ENCODE data around the gene RRP15.
"Not testable (repeated sequence)": the region's sequence is repeated elsewhere in the genome, so short reads cannot be mapped to it uniquely, and the experiment has no call there.

Gene RRP15

GRCh38 chr1:218297461-218297860 is 12.4 kb downstream of the RRP15 start:
- no peak for DNase-seq (ENCODE audit: low read depth)

DNA sequence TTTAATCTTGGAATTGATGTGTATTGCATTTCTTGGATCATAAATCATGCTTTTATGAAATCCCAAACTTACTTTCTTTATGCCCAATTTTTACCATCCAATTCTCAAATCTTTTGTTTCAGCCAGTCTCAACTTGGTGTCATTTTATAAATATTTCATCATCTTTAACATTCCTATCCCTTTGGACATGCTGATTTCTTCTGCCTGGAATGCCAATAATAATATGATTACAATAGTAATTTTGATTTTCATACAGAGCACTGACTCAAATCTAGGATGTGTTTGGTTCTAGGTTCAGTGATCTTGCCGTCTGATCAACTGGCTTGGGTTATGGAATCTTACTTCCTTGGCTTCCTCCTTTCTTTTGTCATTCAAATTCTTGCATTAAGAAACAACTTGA is 12.8 kb downstream of the RRP15 start:
- no peak for DNase-seq (ENCODE audit: low read depth)

GRCh38 chr1:218298398-218298797 is 13.3 kb downstream of the RRP15 start:
- no peak for DNase-seq (ENCODE audit: low read depth)

GRCh38 chr1:218299416-218299815 is 14.3 kb downstream of the RRP15 start:
- no peak for DNase-seq (ENCODE audit: low read depth)

DNA sequence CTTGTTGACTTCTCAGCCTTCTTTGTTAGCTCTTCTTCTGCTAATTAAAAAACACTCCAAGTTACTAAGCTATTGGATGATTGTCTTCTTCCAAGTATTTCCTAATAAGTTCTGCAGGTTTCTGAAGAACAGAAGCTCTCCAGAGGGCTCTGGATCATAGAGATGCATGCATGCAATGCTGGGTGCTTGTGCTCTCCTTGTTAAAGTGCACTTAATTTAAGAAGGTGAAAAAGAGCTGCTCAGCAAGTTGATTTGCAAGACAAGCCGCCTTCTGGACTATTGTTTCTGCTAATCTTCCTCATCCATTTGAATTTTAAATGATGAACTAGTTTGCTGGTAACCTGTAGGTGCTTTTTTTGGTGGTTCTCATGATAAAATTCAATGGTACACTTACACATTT is 16.1 kb downstream of the RRP15 start:
- DNase-seq (ENCODE audit: low read depth): no peak

- DNase-seq (ENCODE audit: low read depth): no peak
Observed at GRCh38 chr1:218302155-218302554, 17.1 kb downstream of the RRP15 start.

DNA sequence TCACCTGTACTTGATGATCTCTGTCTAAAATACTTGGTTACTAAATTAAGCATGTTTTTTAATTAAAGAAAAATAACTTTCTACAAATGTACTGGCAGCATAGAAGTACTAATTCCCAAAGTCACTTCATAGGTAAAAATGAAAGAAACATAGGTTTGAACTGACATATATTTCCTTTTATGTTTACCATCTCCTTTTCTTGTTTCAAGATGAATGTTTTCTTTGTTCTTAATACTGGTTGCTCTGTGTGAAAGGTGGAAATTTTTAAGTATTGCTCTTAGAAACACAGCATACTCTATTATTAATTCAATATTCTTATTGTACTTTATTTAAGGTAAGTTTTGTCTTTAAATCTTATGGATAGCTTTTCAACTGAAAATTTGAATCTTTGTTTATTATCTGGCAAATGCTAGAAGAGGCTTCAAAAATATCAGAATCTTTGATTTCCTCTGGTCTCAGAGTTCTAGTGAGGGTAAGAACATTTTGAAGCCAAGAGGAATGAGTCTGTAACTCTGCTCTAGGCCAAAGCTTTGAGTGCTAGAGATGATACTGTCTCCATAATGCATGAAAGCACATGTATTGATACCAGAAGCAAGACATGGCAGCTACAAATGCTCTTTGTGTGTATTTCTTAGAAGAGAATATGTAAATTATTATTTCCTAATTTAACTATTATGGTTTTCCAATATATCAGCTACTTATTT is 18.2 kb downstream of the RRP15 start:
- DNase-seq (ENCODE audit: low read depth): no peak

- DNase-seq (ENCODE audit: low read depth): no peak
Observed at GRCh38 chr1:218304281-218305039, 19.4 kb downstream of the RRP15 start.

DNA sequence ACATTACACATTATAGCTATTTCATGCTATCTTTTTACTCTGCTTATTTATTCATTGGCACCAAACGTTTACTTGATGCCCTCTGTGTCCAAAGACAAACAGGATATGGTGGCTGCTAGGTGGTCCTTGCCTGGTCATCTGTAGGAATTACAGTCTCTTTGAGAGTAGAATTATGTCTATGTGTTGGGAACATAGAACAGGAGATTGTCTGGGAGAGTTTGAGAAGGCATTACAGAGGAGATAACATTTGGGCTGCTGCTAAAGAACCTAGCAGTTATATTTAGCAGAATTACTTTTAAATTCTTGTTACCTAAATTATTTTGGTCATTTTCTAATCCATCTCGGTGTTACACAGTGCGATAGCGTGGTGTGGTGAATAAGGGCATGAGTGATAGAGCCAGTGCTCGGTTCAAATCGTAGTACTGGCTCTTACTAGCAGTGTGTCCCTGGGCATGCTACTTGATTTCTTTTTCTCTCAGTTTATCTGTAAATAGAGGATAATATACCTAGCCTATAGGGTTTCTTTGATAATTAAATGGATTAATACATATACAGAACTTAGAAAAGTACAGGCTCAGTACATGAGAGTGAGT is 20.5 kb downstream of the RRP15 start:
- DNase-seq (ENCODE audit: low read depth): no peak

GRCh38 chr1:218312509-218312908 is 27.4 kb downstream of the RRP15 start:
- no peak for DNase-seq (ENCODE audit: low read depth)

DNA sequence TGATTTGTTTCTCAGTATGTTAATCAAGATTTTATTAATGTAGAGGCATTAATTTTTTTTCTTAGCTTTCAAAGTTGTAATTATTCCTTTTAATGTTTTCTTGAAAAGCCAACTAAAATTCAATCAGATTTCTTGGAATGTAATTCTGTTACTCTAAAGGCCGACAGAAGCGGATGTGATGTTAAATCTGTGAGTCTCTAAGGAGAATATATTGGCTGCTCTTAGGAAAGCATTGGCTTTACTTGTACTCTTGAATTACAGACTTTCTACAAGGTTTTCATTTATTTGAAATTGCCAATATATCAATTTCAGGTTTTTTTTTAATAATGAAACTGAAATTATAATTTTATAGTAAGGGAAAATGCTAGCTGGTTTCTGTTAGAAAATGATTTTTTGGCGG is 29.2 kb downstream of the RRP15 start:
- no peak for DNase-seq (ENCODE audit: low read depth)

GRCh38 chr1:218315638-218316037 is 30.5 kb downstream of the RRP15 start:
- no peak for DNase-seq (ENCODE audit: low read depth)

GRCh38 chr1:218317061-218317460 is 32.0 kb downstream of the RRP15 start:
- DNase-seq (ENCODE audit: low read depth): no peak

DNA sequence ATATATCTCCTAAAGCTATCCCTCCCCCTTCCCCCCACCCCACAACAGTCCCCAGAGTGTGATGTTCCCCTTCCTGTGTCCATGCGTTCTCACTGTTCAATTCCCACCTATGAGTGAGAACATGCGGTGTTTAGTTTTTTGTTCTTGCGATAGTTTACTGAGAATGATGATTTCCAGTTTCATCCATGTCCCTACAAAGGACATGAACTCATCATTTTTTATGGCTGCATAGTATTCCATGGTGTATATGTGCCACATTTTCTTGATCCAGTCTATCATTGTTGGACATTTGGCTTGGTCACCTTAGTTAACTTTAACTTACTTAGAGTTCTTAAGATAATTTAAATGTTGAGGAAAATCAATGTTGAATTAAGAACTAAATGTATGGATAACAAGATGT is 35.1 kb downstream of the RRP15 start:
- not testable (repeated sequence) for DNase-seq (ENCODE audit: low read depth)

- no peak for DNase-seq (ENCODE audit: low read depth)
Observed at GRCh38 chr1:218322762-218323161, 37.7 kb downstream of the RRP15 start.

GRCh38 chr1:218323568-218324225 is 38.6 kb downstream of the RRP15 start:
- DNase-seq (ENCODE audit: low read depth): no peak

DNA sequence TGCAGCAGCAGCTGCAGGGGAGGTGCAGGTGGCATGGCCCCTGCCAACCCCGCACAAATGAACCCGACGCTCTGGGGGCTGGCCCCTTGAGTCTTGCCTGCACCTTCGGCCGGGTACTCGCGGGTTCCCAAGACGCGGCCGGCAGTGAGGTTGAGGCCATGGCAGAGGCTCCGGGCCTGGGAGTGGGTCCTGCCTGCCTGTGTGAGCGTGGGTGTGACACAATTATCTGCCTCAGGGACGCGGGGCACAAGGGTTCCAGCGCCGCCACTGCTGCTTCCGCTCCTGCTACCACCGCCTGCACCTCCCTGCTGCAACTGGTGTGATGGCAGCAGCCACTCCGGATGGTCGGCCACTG is 39.1 kb downstream of the RRP15 start:
- DNase-seq (ENCODE audit: low read depth): no peak

DNA sequence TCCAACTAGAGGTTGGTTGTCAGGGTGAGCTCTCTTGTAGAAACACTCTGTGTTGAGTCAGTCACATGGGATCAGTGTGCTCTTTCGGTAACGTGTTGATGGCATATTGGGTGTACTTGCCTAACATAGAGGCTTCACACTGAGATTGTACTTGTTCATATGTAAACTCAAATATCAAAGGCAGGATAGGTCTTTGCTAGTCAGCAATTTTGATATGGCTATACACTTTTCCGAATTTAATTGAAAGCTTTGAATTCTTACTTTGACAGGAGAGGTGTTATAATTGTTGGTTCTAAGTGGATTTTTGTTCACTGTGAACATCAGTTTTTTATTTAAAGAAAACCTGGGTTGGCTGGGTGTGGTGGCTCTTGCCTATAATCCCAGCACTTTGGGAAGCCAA is 43.7 kb downstream of the RRP15 start:
- no peak for DNase-seq (ENCODE audit: low read depth)

- DNase-seq (ENCODE audit: low read depth): no peak
Observed at GRCh38 chr1:218330043-218330623, 45.0 kb downstream of the RRP15 start.

DNA sequence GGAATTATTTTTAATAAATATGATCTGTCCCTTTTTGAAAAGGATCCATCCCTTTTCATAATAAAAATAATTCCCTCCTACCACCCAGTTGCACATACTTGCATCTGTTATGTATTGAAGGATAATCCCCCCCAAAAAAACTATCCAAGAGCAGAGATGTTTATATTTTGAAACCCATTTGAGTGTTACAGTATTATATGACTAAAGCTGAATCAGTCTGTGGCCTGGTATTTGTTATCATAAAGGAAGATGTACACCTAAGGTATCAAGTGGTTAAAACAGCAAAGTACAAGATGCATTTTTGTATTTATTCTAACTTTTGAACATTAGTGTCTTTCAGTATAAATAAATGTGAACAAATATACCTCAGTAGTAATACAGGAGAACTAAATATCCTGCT is 47.3 kb downstream of the RRP15 start:
- no peak for DNase-seq (ENCODE audit: low read depth)

- DNase-seq (ENCODE audit: low read depth): no peak
Observed at GRCh38 chr1:218336328-218336727, 51.2 kb downstream of the RRP15 start.

- no peak for DNase-seq (ENCODE audit: low read depth)
Observed at GRCh38 chr1:218339267-218339831, 54.3 kb downstream of the RRP15 start.

All from non-pigmented ciliary epithelial cell (primary cell).